ENCODE results near the gene PDE10A.

DNA sequence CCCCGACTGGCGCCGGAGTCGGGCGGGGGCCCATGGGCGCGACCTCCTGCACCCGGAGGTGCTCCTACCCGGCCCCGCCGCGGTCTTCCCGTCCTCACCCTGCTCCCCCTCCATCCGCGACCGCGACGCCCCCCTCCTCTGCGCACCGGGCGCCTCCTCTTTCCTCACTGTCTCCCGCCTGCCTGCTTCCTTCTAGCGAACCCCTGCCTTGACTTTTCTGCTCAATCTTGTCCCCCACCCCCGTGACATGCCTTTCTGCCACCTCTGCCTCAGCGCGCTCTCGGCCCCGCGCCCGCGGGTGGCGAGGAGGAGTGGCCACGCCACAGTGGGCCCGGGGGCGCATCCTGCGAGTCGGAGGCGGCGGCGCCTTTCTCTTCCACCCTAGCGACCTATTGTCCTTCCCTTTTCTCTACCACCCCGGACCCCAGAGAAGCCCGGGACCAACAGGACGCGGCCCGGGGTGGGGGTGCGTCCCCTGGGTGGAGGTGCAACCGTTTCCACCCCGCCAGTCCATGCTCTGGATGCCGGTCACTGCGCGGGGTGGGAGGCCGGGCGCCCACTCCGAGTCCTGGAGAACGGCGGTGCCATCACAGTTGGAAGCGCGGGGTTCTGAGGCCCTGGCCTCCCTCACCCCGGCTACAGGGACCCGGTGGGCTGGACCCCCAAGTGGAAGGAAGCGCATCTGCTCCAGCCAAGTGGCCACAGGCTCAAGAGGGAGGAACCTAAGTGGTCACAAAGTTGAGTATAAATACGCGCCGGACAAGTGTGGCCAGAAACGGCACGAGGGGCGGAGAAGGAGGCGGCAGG, 2.0 kb downstream of the PDE10A start:
- TF ChIP-seq, protein P1, sequence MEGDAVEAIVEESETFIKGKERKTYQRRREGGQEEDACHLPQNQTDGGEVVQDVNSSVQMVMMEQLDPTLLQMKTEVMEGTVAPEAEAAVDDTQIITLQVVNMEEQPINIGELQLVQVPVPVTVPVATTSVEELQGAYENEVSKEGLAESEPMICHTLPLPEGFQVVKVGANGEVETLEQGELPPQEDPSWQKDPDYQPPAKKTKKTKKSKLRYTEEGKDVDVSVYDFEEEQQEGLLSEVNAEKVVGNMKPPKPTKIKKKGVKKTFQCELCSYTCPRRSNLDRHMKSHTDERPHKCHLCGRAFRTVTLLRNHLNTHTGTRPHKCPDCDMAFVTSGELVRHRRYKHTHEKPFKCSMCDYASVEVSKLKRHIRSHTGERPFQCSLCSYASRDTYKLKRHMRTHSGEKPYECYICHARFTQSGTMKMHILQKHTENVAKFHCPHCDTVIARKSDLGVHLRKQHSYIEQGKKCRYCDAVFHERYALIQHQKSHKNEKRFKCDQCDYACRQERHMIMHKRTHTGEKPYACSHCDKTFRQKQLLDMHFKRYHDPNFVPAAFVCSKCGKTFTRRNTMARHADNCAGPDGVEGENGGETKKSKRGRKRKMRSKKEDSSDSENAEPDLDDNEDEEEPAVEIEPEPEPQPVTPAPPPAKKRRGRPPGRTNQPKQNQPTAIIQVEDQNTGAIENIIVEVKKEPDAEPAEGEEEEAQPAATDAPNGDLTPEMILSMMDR (IDR thresholded peaks at IDR 0.05; ENCODE audit: low read length), result no peak
- no peak for TF ChIP-seq EZH2 (IDR thresholded peaks at IDR 0.05; ENCODE audit: borderline replicate concordance, low read length)

Measured in OCI-LY1 (cell line).